Central memory CD4-positive, alpha-beta T cell (primary cell): Measurements from ENCODE around the gene SSX3.
"Not testable (repeated sequence)": the region's sequence is repeated elsewhere in the genome, so short reads cannot be mapped to it uniquely, and the experiment has no call there.

Experiments
- DNase-seq: peaks from one replicate; pipeline ENCODE4 v3.0.0; 2022
- total RNA-seq, 3 experiments: gene quantifications; one replicate each; lab custom pipeline; 2026; lab: John Stamatoyannopoulos, UW

Gene SSX3
- total RNA-seq, result 0 reads per million in 3 experiments

DNA sequence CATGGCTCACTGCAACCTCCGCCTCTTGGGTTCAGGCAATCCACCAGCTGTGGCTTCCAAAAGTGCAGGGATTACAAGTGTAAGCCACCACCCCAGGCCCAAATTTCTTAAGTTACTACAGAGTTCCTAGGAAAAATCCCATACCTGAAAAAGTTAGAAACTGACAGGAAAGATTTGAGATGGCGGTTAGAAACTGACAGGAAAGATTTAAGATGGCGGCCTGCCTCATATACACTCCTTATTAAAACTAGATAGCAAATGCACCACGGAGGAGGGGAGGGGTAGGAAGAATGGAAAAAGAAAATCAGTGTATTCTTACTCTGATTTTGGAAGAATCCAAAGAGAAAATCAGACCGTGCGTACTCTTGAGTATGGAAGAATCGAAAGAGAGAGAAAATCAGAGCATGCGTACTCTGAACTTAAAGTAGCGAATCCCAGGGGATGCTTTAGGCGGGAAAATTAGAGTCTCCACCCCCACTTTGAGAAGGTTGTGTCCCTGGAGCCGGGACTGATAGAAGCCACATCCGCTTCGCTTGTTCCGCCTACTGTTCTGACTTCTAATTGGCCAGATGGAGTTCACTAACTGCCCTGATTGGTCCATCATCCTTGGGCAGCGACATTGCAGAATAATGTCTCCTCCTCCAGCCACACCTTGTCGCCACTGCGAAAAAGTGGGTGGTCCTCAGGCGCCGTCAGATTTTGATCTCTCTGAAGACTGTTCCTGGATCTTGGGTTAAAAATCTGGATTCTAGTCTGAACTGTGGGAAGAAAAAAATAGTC, at the start of gene SSX3:
Gene SSX3, minus strand, starts transcription at position 389 of the 780 bp plus-strand sequence. CDS start 1,454 bp downstream, outside the sequence.
- DNase-seq, result not testable (repeated sequence)

DNA sequence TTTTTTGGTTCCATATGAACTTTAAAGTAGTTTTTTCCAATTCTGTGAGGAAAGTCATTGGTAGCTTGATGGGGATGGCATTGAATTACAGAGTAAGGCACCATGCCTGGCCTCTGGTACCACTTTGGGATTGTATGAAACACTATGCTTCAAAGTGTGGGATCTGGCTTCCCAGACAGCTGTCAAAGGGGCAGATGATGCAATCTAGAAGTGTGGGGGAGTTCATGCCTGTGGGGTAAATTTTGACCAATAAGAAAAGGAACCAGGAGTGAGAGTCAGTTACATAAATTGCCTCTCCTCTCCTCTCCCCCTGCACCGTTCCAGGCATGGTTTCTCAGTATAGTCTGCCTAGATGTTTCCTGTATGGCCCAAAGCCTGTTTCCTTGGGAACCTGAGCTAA, 41.3 kb upstream of the SSX3 start:
- not testable (repeated sequence) for DNase-seq

GRCh38 chrX:48396931-48397330, 40.4 kb upstream of the SSX3 start:
- DNase-seq, result not testable (repeated sequence)

DNA sequence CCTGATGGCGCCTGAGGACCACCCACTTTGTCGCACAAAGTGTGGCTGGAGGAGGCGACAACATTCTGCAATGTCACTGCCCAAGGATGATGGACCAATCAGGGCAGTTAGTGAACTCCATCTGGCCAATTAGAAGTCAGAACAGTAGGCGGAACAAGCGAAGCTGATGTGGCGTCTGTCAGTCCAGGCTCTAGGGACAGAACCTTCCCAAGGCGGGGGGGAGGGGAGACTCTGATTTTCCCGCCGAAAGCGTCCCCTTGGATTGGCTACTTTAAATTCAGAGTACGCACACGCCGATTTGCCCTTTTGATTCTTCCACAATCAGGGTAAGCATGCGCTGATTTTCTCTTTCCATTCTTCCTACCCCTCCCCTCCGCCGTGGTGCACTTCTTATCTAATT, 26.7 kb upstream of the SSX3 start, which contains the start of gene SSX4:
Gene SSX4, plus strand, starts transcription at position 301 of the 400 bp plus-strand sequence. CDS start 515 bp downstream, outside the sequence.
- not testable (repeated sequence) for DNase-seq

GRCh38 chrX:48370408-48370807, 13.9 kb upstream of the SSX3 start:
- not testable (repeated sequence) for DNase-seq

GRCh38 chrX:48367717-48368408, 11.4 kb upstream of the SSX3 start:
- DNase-seq, result not testable (repeated sequence)

GRCh38 chrX:48359281-48359680, 2.8 kb upstream of the SSX3 start:
- DNase-seq, result not testable (repeated sequence)

DNA sequence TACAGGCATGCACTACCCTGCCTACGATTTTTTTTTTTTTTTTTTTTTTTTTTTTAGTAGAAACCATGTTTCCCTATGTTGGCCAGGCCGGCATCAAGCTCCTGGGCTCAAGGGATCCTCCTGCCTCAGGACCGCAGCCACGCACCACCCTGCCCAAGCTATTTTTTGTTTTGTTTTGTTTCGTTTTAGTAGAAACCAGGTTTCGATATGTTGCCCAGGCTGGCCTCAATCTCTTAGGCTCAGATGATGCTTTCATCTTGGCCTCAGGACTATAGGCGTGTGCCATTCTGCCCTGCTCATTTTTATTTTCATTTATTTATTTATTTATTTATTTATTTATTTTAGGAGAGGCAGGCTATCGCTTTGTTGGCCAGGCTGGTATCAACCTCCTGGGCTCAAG, 1.2 kb upstream of the SSX3 start:
- DNase-seq, result no peak

DNA sequence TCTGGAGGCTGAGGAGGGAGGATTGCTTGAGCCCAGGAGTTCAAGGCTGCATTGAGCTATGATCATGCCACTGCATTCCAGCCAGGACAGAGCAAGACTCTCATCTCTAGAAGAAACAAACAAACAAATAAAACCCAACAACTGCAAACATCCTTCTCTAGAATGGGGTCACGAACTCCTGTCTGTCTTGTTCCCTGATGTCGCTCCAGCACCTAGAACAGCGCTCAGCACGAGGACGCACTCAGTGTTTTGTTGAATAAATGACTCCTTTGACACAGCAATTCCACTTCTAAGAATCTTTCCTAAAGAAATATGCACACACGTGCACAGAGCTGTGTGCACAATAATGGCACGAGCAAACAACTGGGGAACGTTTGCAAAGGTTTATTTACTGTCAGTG, 10.4 kb downstream of the SSX3 start:
- DNase-seq, result not testable (repeated sequence)

GRCh38 chrX:48313996-48314395, 42.5 kb downstream of the SSX3 start:
- DNase-seq, result not testable (repeated sequence)

DNA sequence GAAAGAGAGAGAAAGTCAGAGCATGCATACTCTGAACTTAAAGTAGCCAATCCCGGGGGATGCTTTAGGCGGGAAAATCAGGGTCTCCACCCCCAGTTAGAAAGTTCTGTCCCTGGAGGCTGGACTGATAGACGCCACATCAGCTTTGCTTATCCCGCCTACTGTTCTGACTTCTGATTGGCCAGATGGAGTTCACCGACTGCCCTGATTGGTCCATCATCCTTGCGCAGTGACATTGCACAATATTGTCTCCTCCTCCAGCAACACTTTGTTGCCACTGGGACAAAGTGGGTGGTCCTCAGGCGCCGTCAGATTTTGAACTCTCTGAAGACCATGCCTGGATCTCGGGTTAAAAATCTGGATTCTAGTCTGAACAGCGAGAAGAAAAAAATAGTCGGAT, 50.3 kb downstream of the SSX3 start:
- DNase-seq, result no peak
